Measurements from ENCODE around the gene STN1.
A peak's percentile ranks its signal among the peaks of the same experiment; 100 is the strongest.

STN1 gene

DNA sequence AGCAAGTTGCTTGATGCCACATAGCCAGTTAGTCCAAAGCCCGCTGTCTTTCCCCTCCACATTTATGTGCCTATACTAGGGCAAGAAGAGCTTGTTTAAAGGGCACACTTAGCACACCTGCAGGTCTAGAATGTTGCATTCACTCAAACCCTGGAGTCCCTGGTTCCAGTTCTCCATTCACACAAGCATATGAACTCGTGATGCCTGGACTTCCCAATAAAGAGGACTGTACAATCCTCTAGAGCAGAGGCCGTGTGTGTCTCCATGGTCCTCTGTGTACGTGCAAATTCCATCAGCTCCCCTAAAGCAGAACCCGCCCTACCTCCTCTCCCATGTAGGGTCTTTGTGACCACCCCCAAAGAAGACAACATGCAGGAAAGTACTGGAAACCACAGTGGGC lies 59.6 kb downstream of the STN1 start:
- no peak for DNase-seq

DNA sequence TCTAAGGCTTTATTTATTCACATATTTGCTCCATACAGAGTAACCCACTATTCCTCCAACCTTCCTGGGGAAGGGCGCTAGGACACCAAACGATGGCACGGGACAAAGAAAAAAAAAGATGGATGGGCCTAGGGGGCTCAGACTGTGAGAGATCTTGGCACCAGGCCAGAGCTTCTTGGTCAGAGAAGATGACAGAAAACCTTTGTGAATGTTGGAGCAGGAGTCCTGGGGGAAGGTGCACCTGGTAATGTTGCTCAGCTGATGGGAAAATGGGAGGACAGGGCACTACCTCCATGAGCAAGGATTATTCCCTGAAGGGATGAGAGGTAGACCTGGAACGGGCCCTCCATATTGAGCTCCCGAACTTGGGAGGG lies 61.2 kb downstream of the STN1 start:
- DNase-seq: no peak

DNA sequence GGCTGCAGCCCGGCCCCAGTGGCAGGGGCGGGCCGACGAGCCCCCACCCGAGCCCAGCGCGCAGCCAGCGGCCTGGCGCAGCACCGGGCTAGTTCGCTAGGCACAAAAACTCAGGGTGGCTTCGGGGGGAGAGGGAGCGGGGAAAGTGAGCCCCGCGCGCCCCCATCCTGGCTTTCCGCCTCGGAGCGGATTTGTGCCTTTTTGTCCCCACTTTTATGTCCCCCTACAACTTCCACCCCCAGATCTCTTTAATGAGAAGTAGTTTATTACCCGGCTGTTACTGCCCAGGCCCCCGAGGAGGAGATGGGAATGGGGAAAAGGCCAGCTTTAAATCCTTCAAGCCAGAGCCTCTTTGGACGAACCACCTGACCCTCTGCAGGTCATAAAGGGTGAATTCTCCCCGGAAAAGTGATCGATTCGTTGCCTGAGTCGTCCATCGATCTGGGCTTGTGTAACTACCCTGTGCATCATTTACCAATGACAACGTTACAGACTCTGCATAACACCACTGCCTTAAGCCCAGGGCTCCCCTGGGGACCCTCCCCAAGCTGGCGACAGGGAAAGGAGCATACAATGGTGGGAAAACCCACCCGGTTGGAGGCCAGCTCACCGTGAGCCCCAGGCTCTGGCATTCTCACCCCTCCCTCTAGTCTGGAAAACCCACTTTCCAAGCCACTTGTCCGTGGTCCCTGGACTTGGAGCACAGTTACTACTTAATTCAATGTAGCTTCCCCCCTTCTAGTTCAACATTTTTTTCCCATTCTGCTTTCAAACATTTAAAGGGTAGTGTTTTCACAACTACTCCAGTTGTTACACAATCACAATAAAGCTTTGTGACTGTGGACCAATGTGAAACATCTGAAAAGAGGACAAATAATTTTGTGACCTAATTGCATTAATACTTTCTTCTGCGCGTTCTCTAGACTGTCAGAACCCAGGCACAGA lies 61.9 kb downstream of the STN1 start:
- DNase-seq: no peak

DNA sequence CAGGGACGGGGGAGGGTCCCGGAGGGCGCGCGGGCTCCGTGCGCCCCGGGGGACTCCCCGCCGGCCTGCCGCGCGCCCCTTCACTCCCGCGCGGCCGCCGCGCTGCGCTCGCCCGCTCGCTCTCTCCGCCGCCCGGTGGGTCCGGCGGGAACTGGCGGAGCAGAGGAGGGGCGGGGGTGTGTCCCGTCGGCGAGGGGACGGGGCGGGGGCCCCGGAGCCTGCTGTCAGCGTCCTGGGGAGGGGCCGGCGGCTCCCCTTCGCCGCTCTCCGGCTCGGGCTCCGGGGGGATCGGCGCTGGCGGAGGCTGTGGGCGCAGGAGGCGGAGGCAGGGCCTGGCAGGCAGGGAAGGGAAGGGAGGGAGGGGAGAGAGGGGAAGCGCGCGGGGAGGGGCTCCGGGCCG lies 62.6 kb downstream of the STN1 start, which contains the start of gene SH3PXD2A:
Gene SH3PXD2A (minus strand): TSS at position 153 of the 400 bp plus-strand sequence. CDS start 310 bp downstream, outside the sequence.
- no peak for DNase-seq

GRCh38 chr10:103854686-103855391 lies 63.1 kb downstream of the STN1 start:
- DNase-seq: no peak

- DNase-seq: peak; percentile 37 to 49
These were observed 63.7 kb downstream of the STN1 start for GRCh38 chr10:103854265-103854685.

- no peak for DNase-seq
These were observed 64.3 kb downstream of the STN1 start for GRCh38 chr10:103853428-103854264.

- DNase-seq: no peak
These were observed 65.1 kb downstream of the STN1 start for GRCh38 chr10:103852856-103853255.

DNA sequence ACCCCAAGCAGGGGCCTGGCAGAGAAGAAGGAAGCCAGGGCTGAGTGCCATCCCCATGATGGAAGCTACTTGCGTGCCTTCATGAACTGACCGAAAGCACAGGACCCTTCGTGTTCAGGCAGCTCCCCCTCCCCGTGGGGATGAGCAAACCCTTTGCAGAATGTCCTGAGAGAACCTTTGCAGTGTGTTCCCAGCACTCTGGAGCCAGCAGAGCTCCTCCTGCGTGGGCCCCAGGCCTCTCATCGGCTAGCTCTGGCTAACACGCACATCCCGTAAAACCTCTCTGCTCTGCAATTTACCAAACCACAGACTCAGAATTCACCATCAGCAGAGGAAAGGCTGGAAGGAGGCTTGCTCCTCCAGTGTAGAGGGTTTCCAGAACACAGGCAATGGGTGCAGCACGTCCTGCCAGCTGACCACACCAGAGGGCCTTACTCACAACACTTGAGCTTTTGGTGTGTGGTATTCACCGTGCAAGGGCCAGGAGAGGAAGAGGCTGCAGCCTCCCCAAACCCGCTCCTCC lies 65.7 kb downstream of the STN1 start:
- DNase-seq: no peak

- DNase-seq: no peak
These were observed 66.7 kb downstream of the STN1 start for GRCh38 chr10:103851261-103851660.

- DNase-seq: peak in 1 of 2 experiments; percentile 56
These were observed 67.5 kb downstream of the STN1 start for GRCh38 chr10:103850572-103850895.

- DNase-seq: peak; percentile 43 to 56
These were observed 68.0 kb downstream of the STN1 start for GRCh38 chr10:103849880-103850571.

DNA sequence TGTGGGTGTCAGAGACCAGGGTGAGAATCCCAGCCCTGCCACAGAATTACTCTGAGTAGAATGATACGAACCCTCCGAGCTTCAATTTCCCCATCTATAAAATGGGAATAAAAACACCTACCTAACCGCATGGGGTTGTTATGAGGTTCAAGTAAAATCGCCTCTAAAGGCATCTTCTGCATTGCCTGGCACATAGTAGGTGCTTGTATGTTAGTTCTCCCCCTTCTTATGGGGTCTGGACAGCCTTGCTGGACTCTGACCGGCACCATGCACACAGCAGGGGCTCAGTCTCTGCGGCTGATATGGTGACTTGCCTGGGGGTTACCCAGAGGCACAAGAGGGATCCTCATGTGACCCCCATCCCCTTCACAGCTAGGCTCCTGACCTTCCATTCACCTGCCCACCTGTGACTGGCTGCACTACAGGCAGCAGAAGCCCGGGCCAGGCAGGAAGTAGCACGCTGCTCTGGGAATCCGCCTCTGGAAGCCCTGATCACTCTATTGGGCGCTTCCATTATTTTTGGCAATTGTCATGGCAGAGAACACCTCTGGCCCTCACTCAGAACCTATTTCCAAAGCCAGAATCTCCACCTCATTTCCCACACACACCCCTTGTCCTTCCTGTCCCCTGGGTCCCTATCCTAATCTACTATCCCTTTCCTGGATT lies 68.6 kb downstream of the STN1 start:
- DNase-seq: no peak

DNA sequence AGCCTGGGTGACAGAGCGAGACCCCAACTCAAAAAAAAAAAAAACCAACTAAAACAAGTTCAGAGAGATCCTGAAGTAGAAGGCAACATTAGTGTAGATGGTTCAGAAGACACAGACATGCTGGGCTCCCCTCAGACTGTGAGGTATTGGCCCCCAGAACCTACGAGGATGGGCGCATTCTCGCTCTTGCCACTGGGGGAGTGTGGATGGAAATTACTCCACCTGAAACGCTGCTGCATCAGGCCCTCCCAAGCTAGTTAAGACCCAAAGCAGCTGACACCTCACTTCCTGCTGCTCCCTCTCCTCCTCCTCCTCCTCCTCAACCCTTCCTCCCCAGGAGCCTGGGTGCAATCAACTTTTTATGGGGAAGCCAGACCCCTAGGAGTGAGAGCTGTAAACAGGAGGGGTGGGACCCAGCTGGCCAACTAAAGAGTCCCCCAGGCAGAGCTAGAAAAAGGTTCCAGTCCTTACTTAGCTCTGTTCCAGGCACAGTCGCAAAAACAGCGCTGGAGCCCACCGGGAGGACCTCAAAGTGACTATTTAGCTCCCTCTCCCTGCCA lies 70.0 kb downstream of the STN1 start:
- DNase-seq: peak; percentile 35 to 52

DNA sequence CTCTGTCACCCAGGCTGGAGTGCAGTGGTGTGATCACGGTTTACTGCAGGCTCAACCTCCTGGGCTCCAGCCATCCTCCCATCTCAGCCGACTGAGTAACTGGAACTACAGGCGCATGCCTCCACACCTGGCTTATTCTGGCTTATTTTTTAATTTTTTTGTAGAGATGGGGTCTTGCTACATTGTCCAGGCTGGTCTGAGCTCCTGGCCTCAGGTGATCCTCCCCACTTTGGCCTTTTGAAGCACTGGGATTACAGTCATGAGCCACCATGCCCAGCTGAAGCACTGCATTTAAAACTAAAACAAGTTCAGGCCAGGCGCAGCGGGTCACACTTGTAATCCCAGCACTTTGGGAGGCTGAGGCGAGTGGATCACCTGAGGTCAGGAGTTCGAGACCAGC lies 70.6 kb downstream of the STN1 start:
- DNase-seq: no peak

DNA sequence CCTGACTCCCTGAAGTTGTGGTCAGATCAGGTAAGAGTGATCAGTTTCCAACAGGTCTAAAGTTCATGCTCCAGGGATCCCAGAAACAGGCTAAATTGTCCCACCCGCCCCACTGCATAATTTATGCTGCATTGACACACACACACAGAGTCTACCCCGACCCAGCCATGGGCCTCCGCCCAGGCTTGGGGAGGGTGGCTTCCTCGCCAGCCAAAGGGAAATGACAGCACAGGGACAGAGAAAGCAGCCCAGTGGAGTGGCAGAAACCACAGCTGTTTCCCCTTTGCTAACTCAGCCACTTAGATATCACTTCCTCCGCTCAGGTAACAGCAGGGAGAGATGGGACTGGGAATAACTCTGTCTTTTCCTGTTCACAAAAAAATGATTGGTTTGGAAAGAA lies 72.0 kb downstream of the STN1 start:
- peak; percentile 85 to 90 for DNase-seq

- DNase-seq: peak; percentile 23 to 28
These were observed 72.6 kb downstream of the STN1 start for GRCh38 chr10:103845346-103845745.

DNA sequence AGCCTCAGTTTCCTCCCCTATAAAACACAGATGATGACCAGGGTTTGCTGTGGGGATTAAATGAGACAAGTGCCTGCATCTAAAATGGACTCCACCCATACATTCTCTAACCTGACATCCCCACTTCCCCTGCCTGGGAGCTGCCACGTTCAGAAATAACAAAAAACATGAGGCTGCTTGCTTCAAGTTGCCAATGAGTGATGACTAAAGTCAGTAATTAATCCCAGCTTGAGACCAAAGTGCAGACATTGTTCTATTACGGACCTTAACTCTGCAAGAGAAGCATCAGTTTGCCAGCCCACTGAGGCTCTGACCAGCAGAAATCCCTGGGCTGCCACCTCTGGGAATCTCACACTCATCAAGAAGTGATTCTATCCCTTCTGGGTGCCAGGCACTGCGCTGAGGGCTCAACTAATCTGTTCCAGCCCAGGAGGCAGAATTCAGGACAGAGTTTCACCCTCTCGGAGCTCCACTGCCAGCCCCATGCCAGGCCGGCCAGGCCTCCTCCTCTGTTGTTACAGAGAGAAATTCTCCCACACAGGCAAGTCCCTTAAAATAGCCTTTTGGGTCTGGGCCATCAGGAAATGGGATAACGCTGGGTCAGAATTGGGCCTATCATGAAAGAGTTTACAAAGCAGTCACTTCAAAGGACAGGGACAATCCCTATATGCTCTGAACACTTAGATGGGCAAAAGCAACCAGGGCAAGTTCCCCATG lies 74.0 kb downstream of the STN1 start:
- no peak for DNase-seq

DNA sequence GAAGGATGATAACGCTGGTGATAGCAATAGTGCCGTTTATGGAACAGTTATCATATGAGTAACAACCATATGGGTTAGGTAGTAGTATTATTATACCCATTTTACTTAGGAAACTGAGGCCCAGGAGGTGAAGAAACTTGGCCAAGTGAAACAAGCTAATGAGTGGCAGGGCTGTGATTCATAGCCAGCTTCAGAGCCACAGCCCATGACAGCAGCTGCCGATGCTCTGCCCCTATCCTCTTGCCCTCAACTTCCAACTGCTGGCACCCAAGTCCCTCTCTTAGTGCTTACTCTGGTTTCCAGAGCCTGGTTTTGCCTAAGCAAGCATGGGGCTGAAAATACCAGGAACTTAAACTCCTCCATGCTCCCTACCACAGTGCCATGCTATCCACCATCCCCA lies 74.9 kb downstream of the STN1 start:
- DNase-seq: no peak

DNA sequence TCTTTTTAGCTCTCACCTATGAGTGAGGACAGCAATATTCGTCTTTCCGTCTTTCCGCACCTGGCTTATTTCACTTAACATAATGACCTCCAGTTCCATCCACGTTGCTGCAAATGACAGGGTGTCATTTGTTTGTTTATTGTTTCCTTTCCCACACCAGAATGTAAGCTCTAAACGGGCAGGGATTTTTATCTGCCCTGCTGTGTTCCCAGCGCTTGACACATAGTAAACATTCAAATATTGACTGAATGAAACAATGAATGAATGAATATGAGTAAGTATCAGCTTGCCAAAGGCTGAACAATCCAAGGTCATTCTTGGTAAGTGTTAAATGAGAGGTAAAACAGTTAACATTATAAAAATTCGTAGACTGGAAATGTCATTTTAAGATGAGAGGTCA lies 75.4 kb downstream of the STN1 start:
- DNase-seq: no peak

DNA sequence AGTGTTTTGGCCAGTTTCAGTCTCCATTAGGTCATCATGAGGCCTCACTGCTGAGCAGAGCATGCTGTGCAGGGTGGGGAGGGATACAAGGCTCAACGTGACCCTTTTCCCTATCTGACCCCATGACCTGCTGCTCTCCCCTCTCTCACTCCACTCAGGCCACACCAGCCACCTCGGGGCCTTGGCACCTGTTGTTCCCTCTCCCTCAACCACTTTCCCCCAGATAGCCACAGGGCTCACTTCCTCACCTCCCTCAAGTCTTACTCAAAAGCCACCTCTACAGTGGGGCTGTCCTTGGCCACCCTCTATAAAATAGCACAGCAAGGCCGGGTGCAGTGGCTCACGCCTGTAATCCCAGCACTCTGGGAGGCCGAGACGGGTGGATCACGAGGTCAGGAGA lies 76.5 kb downstream of the STN1 start:
- no peak for DNase-seq

All from Kasumi-1 (cell line).